Head of caudate nucleus (tissue), 42 donors: Measurements from ENCODE around the gene CMTR1.
"Not testable (repeated sequence)": the region's sequence is repeated elsewhere in the genome, so short reads cannot be mapped to it uniquely, and the experiment has no call there.

Source experiments
- DNase-seq, 42 donors: peaks; one replicate each; pipeline versions ENCODE4 v3.0.0 to v3.0.0-alpha.2; 2020 to 2021; ENCODE audit warnings: mixed read lengths in 7 of 42
- intact Hi-C: fragments of 100-400 bp; cut with DNase I; formaldehyde crosslinking; loops from one replicate; pipeline ENCODE4 v1.15.0; 2022

The CMTR1 gene

DNA sequence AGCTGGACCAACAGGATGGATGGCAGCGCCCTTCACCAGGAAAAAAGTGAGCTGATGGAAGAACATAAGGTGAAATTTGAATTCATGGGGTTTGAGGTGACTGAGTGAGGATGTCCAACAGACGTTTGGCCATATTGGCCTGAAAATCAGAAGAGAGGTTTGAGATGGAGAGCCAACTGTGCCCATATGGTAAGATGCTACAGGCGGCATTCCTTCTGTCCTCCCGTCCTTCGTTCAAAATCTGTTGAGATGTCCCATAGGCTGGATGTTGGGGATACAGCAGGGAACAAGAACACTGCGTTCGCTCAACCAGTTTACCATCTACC is 468 bp upstream of the CMTR1 start:
- intact Hi-C loops: loop anchor here (10.0 kb wide), 2 partner anchors 62 to 78 kb away; partner anchors contain the start of genes CCDC167 and RNF8

DNA sequence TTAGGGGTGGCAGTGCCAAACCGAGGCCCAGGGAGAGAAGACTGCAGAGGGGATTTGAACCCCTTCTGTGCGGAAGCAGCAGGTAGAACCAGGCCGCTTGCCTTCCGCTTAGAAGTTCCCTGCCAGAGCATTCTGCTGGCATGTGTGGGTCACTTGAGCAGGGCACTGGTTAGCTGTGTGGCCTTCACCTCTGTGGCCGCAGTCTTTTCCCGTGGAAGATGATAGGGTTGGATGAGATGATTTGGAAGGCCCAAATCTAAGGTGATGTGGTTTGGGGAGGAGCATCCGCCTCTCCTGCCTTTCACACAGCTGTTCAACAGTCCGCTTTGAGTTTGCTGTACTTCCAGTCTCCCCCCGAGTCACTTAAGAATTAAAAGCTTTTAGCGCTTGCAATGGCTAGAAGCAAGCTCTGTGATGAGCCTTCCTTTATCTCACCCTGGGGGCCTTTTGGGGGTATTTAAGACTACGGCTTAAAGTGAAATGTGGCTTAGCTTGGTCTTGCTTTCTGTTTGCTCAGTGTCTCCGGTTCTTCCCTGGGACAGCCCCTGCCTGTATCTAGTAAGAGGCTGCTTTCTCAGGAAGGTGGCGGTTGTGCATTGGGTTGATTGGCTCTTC is 743 bp downstream of the CMTR1 start:
- intact Hi-C loops: loop anchor here (10.0 kb wide), 2 partner anchors 61 to 79 kb away; partner anchors contain the start of genes CCDC167 and RNF8
- DNase-seq: peak in 14 of 42 donors; percentile 4 to 42 (median 21)

More for the DNA sequence above, 468 bp upstream of the CMTR1 start:
- DNase-seq: peak in 5 of 42 donors; percentile 4 to 10 (median 8)

DNA sequence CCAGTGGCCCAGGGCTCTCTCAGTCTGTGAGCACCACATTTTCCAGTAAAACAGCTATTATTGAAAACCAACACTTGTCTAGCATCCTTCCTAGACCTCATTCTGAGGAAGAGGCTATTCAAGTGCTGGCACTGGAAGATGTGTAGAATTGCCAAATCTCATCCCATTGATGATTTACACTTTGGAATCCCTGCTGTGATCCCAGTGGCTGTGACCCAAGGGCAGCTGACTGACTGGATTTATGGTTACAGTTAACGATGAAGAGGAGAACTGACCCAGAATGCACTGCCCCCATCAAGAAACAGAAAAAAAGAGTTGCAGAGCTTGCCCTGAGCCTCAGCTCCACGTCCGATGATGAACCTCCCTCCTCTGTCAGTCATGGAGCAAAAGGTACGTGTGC is 2.4 kb downstream of the CMTR1 start:
- no peak for DNase-seq
- intact Hi-C loops: loop anchor here (10.0 kb wide), 2 partner anchors 59 to 81 kb away; partner anchors contain the start of genes CCDC167 and RNF8

DNA sequence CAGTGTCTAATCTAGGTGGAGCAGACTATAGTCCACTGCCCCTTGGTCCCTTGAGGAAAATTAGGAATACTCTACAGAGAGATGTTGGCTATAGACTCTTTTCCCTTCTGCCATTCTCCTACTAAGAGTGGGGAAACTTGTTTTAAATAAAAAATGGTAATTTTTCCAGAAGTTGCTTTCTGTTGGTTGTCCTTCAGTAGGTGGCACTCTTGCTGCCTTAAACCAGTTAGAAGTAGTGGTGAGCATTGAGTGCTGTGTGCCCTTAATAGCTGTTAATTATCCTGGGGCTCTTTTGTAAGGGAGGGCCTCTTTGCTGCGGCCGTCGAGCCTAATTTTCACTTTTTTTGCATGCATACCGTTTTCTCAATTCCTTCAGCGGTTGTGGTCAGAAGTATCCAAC is 2.8 kb downstream of the CMTR1 start:
- no peak for DNase-seq
- intact Hi-C loops: loop anchor here (10.0 kb wide), 2 partner anchors 59 to 81 kb away; partner anchors contain the start of genes CCDC167 and RNF8

DNA sequence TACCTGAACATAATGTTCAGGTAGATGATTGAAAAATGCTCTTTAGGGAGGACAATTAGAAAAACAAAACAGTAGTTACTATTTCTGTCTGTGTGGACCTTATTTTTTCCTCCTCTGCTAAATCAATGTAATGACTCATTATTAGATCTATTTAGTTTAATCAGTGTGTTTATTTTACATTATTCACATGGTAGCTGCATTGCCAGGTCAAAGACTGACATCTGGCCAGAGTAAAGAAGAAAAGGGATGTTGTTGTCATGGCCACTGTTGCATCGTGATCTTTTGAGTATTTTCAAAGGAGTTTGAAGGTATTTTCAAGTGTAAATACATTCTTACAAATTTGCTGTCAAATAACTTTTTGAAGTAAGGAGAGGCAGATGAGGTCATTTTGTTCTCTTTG is 5.9 kb downstream of the CMTR1 start:
- DNase-seq: no peak
- intact Hi-C loops: loop anchor here (10.0 kb wide), 2 partner anchors 56 to 84 kb away; partner anchors contain the start of genes CCDC167 and RNF8

DNA sequence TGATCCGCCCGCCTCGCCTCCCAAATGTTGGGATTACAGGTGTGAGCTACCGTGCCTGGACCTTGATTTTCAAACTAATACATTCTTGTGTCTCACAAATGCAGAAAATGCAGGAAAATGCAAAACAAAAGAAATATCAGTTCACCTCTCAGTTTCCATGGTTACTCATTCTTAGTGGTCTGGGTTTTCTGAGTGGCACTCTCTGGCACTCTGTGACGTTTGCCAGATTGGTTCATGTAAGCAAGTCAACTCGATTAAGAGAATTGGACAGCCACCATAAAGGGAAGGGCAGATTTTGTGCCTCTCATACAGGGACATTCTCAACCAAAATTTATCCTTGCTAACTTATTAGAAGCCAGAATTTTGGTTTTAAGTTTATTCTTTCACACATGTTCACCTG is 8.6 kb downstream of the CMTR1 start:
- DNase-seq: no peak
- intact Hi-C loops: no loop called here

DNA sequence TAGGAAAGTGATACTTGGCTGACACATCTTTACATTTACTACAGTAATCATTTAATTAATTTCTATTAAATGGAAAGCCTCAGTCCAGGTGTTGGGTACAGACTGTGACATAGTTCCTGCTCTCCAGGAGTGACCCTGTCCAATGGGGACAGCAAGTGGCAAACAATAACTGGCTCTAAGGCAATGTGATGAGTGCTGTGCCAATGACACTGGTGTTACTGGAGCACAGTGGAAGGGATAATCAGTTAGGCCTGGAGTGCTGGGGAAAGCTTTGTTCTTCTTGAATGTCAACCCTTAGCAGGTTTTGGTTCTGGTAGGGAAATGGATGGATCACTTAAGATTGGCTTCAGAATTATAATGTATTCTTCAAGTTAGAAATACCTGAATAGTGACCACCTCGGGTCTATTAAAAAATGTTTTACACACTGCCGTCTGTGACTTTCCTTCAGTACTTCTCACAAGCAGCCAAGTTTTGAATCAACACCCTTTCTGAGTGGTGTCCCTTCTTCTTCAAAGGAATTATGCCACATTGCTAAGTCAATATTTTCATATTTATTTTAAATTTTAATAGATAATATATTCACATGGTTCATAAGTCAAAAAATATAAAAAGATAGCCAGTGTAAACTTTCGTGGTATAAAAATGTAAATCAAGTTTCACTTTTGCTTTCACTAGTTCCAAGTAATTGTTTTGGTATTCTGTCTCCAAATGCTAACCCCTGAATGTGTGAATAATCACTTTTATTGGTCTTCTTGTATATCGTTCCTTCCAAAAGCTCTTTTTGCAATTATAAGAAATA is 9.6 kb downstream of the CMTR1 start:
- intact Hi-C loops: no loop called here

DNA sequence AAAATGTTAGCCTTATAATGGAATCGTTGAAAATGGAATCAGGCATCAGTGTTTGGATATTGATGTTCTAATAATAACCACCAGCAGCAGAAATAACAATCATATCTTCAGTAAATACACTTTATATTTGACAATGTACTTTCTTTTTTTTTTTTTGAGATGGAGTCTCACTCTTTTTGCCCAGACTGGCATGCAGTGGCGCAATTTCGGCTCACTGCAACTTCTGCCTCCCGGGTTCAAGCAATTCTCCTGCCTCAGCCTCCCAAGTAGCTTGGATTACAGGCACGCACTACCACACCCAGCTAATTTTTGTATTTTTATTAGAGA is 10.2 kb downstream of the CMTR1 start:
- DNase-seq, intact Hi-C loops: not testable (repeated sequence)

More for the DNA sequence above, 9.6 kb downstream of the CMTR1 start:
- no peak for DNase-seq

DNA sequence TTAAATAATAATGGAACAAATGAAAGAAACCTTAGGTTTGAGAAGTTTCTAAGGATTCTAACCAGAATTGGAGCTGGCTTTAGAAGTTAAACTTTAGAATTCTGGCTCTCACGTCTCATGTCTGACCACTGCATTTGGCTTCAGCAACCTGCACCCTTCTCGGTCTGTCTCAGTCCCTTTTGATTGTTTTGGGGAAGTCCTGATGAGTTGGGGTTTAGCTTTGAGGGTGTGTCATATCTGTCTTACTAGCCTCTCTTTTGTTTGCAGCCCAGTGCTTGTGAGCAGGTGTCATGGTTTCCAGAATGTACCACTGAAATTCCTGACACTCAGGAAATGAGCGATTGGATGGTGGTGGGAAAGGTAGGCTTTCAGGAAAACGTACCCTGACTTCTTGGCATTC is 17.0 kb downstream of the CMTR1 start:
- intact Hi-C loops: no loop called here
- DNase-seq: no peak

DNA sequence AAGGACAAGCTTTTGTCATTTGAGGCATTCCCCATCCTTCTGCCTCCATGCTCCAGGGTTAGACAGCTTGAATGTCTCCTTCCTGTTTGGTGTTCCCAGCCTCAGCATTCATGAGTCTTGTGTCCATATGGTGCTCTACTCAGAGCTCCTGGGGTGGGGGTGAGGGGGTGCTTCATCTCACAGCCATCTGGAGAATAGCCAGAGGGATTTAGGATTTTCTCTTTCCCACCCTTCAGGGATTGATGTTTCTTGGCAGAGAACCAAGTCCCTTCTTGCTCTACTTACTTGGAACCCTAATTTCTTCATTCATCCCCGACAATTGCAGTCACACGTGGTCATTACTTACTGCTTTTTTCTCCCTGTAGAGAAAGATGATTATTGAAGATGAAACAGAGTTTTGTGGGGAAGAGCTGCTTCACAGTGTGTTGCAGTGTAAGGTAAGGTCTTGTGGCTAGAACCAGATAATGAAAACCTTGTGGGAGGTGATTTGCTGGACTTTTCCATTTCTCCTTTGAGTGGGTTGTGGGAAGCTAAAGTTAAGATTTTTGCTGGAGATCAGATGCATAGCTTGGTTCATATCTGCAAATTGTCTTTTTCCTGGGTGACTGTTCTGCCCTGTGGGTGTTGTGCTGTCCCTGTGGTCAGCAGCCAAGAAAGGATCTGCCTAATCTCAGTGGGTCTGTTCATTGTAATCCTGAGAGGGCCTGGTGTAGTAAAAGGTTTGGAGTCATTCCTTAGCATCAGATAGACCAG is 18.6 kb downstream of the CMTR1 start:
- intact Hi-C loops: no loop called here
- DNase-seq: peak in 1 of 42 donors; percentile 20

DNA sequence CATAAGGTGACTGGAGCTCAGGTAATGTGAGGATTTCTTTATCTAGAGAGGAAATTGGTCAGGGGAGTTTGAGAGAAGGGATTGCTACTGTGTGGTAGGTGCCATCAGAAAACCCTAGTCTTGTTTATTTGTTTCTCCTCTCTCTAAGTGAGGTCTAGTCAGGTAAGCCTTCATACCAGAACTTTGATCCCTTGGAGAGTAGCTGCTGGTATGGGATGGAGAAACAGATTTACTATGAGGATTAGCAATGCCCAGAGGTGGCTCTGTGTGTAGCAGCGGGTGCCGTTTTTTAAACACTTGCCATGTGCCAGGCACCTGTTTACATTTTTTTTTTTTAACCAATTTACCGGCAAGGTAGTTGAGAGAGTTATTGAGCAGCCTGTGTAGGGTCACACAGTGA is 19.5 kb downstream of the CMTR1 start:
- no peak for DNase-seq
- intact Hi-C loops: no loop called here

DNA sequence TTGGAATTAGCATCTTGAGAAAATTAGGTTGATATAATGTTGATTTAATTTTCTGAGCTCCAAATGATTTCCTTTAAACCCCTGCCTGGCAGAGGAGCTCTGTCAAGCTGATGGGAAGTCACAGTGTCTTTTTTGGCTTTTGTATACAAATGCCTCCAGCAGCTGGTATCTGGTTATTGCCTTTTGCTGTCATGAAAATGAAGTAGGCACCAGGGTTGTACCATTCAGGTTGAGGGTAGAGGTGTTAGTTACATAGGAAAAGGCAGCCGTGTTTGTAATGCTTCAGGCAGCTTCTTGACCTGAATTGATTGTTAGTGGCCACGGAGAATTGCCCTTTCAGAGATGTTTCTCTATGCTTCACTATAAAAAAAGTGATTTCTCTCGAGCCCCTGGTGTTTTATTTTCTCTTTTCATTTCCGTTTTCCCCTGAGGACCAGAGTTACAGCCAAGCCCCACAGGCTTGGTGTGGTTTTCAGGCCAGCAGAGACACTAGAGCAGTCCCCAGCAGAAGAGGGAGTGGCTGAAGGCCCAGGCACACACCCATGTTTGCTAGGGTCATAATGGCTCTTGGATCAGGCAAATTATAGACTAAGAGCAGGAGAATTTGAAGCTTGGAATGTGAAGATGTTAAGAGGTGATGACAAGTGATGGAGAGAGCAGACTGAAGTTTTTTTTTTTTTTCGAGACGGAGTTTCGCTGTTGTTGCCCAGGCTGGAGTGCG is 21.6 kb downstream of the CMTR1 start:
- intact Hi-C loops: no loop called here
- DNase-seq: no peak

DNA sequence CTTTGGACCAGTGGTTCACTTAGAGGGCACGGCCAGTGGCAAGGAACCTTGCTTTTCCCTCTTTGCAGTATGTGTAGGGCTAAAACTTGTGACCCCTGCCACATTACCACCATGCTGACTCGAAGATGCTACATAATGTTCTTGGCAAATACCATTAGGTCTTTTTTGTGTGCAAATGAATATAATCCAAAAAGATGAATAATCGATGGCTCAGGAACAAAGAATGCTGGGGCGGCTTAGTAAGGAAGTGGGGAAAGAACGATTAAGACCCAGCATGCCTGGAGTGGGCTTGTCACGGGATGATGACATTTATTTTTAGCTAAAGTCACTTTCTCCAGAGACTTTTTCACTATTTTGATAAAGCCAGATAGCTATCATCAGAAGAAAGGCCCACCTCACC is 23.1 kb downstream of the CMTR1 start:
- DNase-seq: peak in 1 of 42 donors; percentile 19
- intact Hi-C loops: no loop called here

DNA sequence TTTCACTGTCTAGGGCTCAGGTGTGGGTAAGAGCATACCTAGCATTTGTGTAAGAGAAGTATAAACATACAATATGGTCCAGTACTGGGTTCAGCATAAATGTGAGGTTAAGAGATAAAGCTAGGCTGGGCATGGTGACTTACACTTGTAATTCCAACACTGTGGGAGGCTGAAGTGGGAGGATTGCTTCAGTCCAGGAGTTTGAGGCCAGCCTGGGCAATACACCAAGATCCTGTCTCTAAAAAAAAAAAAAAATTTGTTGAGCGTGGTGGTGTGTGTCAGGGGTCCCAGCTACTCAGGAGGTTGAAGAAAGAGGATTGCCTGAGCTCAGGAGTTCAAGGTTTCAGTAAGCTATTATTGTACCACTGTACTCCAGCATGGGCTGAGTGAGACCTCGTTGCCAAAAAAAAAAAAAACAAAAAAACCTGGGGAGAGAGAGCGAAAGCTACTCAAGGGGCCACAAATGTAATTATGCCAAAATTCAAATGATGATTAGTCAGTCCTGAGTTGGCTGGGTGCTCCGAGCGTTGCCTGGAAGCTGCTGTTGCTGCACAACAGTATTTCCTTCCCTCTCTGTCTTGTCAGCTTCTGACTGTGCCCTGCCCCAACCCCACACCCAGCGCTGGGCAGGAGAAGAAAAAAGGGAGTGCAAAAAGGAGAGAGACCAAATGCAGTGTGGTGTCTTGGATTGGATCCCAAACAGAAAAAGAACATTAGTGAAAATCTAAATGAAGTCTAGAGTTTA is 24.0 kb downstream of the CMTR1 start:
- DNase-seq: peak in 37 of 42 donors; percentile 14 to 85 (median 52)
- intact Hi-C loops: no loop called here

DNA sequence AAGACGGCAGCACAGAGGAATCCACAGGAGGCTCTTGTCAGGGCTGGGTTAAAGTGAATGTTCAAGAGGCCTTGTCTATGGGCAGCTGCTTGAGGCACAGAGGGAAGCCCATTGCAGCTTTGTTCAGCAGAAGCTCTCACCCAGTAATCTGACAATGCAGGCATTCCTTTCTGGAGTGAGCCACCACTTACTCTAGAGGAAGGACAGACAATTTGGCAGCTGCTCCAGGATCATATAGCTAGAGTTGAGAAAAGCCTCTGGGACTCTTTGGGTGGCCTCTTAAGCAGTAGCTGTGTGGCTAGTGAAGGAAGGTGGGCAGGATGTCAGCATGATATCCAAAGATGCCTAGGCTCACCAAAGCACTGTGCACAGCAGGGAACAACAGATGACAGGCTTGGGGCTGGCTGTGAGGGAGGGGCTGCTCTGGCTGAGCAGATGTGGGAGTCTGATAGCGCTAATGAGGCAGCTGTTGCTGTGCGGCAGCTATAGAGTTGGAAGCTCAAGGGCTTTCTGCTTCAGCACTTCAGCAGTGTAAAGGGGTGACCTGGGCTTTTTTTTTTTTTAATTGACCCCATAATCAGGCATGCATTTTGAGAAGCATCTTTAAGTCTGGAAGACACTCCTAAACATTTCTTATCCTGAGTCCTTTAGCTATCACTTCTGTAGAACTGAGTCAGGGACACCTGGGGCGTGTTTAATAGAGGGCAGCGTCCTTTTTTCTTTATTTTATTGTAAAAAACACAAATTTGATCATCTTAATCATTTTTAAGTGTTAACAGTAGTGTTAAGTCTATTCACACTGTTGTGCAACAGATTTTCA is 27.2 kb downstream of the CMTR1 start:
- intact Hi-C loops: no loop called here
- no peak for DNase-seq

DNA sequence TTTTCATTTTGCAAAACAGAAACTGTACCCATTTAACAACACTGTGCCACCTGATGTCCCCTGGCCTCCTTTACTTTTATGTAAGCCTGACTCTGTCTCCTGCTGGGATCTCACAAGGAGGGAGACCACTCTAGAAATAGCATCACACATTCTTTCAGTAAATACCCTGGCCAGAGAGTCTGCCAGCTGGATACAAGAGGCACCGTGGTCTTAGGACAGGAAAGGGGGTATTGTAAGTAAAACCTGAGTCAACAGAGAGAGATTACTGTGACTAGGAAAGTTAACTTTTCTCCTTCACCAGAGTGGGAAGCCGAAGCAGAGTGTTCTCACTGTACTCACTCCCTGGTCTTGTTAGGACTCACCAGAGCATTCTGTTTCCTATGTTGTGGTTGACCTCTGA is 27.8 kb downstream of the CMTR1 start:
- intact Hi-C loops: no loop called here
- no peak for DNase-seq

DNA sequence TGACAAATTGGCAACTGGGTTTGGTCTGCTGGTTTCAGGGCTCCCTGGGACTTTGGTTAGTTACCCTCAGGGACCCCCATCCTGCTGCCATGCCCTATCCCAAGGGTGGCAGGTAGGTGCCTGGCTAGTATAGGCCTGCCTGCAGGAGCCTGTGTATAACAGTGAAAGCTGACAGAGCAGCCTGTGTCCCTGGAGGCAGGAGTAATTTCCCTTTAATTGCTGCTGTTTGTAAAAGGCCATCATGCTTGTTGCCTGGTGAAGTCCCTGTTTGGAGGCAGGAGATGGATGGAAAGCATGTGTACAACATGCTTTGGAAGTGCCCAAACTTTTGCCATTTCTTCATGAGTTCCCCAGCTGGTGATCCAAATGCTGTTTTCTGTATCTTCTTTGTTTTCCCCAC is 30.1 kb downstream of the CMTR1 start:
- intact Hi-C loops: no loop called here
- DNase-seq: no peak

DNA sequence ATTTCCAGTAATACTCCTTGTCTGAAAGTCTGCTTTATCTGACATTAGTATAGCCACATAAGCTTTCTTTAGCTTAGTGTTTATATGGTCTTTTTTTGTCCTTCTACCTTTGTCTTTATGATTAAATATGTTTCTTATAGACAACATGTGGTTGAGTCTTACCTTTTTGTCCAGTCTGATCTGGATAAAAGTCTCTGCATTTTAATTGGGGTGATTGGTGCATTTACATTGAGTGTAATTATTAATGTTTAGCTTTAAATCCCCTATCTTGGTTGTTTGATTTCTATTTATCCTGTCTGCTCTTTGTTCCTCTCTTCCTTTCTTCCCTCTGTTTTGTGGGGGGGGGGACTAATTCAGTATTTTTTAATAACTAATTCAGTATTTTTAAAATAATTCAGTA is 34.7 kb downstream of the CMTR1 start:
- intact Hi-C loops: no loop called here
- no peak for DNase-seq
